ENCODE data around the gene JAK3.
"Not testable (repeated sequence)": the region's sequence is repeated elsewhere in the genome, so short reads cannot be mapped to it uniquely, and the experiment has no call there.

The JAK3 gene

GRCh38 chr19:17887221-17887620 is 39.4 kb upstream of the JAK3 start:
- H3K4me1 ChIP-seq (ENCODE audit: control insufficient read depth in 2 of 2, insufficient read depth in 1 of 2, low read depth in 1 of 2, low read length in 2 of 2); H2AFZ ChIP-seq (ENCODE audit: low read length); H3K36me3 ChIP-seq (replicated peaks in 1 of 2; ENCODE audit: control insufficient read depth in 2 of 2, insufficient read depth in 2 of 2, low read length in 2 of 2); DNase-seq (ENCODE audit: low spot score); H2BK120ac ChIP-seq (ENCODE audit: low read depth, low read length); H3K27me3 ChIP-seq (ENCODE audit: control insufficient read depth in 3 of 3, insufficient read depth in 3 of 3, low read depth in 1 of 3, low read length in 3 of 3); H3K4me2 ChIP-seq (ENCODE audit: insufficient read depth, low read length, poor library complexity, severe bottlenecking); H3K14ac ChIP-seq (ENCODE audit: low read length); H3K4ac ChIP-seq (ENCODE audit: low read length); H4K91ac ChIP-seq (ENCODE audit: low read depth, low read length, poor library complexity); H2BK15ac ChIP-seq (ENCODE audit: low read length); H3K4me3 ChIP-seq (ENCODE audit: low read length in 2 of 2); H2BK5ac ChIP-seq (ENCODE audit: low read length); H3K18ac ChIP-seq (ENCODE audit: low read length); H2BK12ac ChIP-seq (ENCODE audit: low read length); H3K9ac ChIP-seq (ENCODE audit: low read depth, low read length, poor library complexity); H4K8ac ChIP-seq (ENCODE audit: low read depth, low read length); H3K79me1 ChIP-seq (ENCODE audit: low read depth, low read length); H2AK5ac ChIP-seq (ENCODE audit: low read depth, low read length); H3K27ac ChIP-seq (replicated peaks; ENCODE audit: low read length); H3K23ac ChIP-seq (ENCODE audit: low read depth, low read length, poor library complexity); H3K9me3 ChIP-seq (replicated peaks in 1 of 2; ENCODE audit: control insufficient read depth in 2 of 2, insufficient read depth in 1 of 2, low read depth in 1 of 2, low read length in 2 of 2): not testable (repeated sequence)
- WGBS, 2 donors (ENCODE audit: extremely low coverage in 2 of 2, insufficient read length in 2 of 2, insufficient replicate concordance in 1 of 2) = no CpG with 5 or more reads among the region's 4 CpGs

DNA sequence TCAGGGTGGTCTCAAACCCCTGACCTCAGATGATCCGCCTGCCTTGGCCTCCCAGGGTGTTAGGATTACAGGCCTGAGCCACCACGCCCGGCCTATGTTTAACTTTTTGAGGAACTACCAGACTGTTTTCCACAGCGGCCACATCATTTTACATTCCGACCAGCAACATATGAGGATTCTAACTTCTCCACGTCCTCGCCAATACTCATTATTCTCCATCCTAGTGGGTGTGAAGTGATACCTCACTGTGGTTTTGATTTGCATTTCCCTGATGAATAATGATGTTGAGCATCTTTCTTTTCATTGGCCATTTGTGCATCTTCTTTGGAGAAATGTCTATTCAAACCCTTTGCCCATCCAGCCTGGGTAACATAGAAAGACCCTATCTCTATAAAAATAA is 38.7 kb upstream of the JAK3 start:
- Histone ChIP-seq H2AK5ac (ENCODE audit: low read depth, low read length) (no peak overlapping the region), H3K79me1 (ENCODE audit: low read depth, low read length) (peaks cover 2% of the 10 kb centered on the region), H3K9me3 (replicated peaks in 1 of 2; ENCODE audit: control insufficient read depth in 2 of 2, insufficient read depth in 1 of 2, low read depth in 1 of 2, low read length in 2 of 2) (no peaks in the 10 kb centered on the region), H2BK5ac (ENCODE audit: low read length) (no peak overlapping the region), H3K18ac (ENCODE audit: low read length) (no peak overlapping the region), H2BK15ac (ENCODE audit: low read length) (no peak overlapping the region), H2AFZ (ENCODE audit: low read length) (no peak overlapping the region), H3K23ac (ENCODE audit: low read depth, low read length, poor library complexity) (no peak overlapping the region), H4K91ac (ENCODE audit: low read depth, low read length, poor library complexity) (no peak overlapping the region), H4K8ac (ENCODE audit: low read depth, low read length) (no peak overlapping the region), H3K14ac (ENCODE audit: low read length) (no peak overlapping the region), H3K4me1 (ENCODE audit: control insufficient read depth in 2 of 2, insufficient read depth in 1 of 2, low read depth in 1 of 2, low read length in 2 of 2) (no peaks in the 10 kb centered on the region), H3K36me3 (replicated peaks in 1 of 2; ENCODE audit: control insufficient read depth in 2 of 2, insufficient read depth in 2 of 2, low read length in 2 of 2) (no peaks in the 10 kb centered on the region), H3K4me2 (ENCODE audit: insufficient read depth, low read length, poor library complexity, severe bottlenecking) (no peak overlapping the region), H2BK120ac (ENCODE audit: low read depth, low read length) (no peak overlapping the region), H3K27me3 (ENCODE audit: control insufficient read depth in 3 of 3, insufficient read depth in 3 of 3, low read depth in 1 of 3, low read length in 3 of 3) (no peaks in the 10 kb centered on the region), H3K4me3 (ENCODE audit: low read length in 2 of 2) (no peak overlapping the region), H3K4ac (ENCODE audit: low read length) (no peak overlapping the region), H2BK12ac (ENCODE audit: low read length) (no peak overlapping the region), H3K27ac (replicated peaks; ENCODE audit: low read length) (no peak overlapping the region), H3K9ac (ENCODE audit: low read depth, low read length, poor library complexity) (no peak overlapping the region)
- DNase-seq (ENCODE audit: low spot score) = no peak
- WGBS, 2 donors (ENCODE audit: extremely low coverage in 2 of 2, insufficient read length in 2 of 2, insufficient replicate concordance in 1 of 2) = no CpG with 5 or more reads among the region's 7 CpGs

- H3K23ac ChIP-seq (ENCODE audit: low read depth, low read length, poor library complexity) = no peak overlapping the region
- no peak overlapping the region for H2AK5ac ChIP-seq (ENCODE audit: low read depth, low read length)
- no peak overlapping the region for H3K4me3 ChIP-seq (ENCODE audit: low read length in 2 of 2)
- H3K4ac ChIP-seq (ENCODE audit: low read length) = no peak overlapping the region
- H2AFZ ChIP-seq (ENCODE audit: low read length) = no peak overlapping the region
- WGBS, 2 donors (ENCODE audit: extremely low coverage in 2 of 2, insufficient read length in 2 of 2, insufficient replicate concordance in 1 of 2) = no CpG with 5 or more reads among the region's 33 CpGs
- H3K4me1 ChIP-seq (ENCODE audit: control insufficient read depth in 2 of 2, insufficient read depth in 1 of 2, low read depth in 1 of 2, low read length in 2 of 2) = no peaks in the 10 kb centered on the region
- no peaks in the 10 kb centered on the region for H3K27me3 ChIP-seq (ENCODE audit: control insufficient read depth in 3 of 3, insufficient read depth in 3 of 3, low read depth in 1 of 3, low read length in 3 of 3)
- no peak overlapping the region for H2BK120ac ChIP-seq (ENCODE audit: low read depth, low read length)
- H3K18ac ChIP-seq (ENCODE audit: low read length) = peak overlapping the region; percentile 48
- H2BK12ac ChIP-seq (ENCODE audit: low read length) = no peak overlapping the region
- H3K14ac ChIP-seq (ENCODE audit: low read length) = peak overlapping the region; percentile 14
- H2BK5ac ChIP-seq (ENCODE audit: low read length) = no peak overlapping the region
- H3K9ac ChIP-seq (ENCODE audit: low read depth, low read length, poor library complexity) = no peak overlapping the region
- H3K9me3 ChIP-seq (replicated peaks in 1 of 2; ENCODE audit: control insufficient read depth in 2 of 2, insufficient read depth in 1 of 2, low read depth in 1 of 2, low read length in 2 of 2) = no peaks in the 10 kb centered on the region
- H3K79me1 ChIP-seq (ENCODE audit: low read depth, low read length) = no peaks in the 10 kb centered on the region
- H3K36me3 ChIP-seq (replicated peaks in 1 of 2; ENCODE audit: control insufficient read depth in 2 of 2, insufficient read depth in 2 of 2, low read length in 2 of 2) = no peaks in the 10 kb centered on the region
- H4K91ac ChIP-seq (ENCODE audit: low read depth, low read length, poor library complexity) = no peak overlapping the region
- H3K4me2 ChIP-seq (ENCODE audit: insufficient read depth, low read length, poor library complexity, severe bottlenecking) = no peak overlapping the region
- H2BK15ac ChIP-seq (ENCODE audit: low read length) = no peak overlapping the region
- no peak for DNase-seq (ENCODE audit: low spot score)
- H4K8ac ChIP-seq (ENCODE audit: low read depth, low read length) = no peak overlapping the region
- no peak overlapping the region for H3K27ac ChIP-seq (replicated peaks; ENCODE audit: low read length)
Observed at GRCh38 chr19:17883627-17884410, 36.0 kb upstream of the JAK3 start.

- H3K36me3 ChIP-seq (replicated peaks in 1 of 2; ENCODE audit: control insufficient read depth in 2 of 2, insufficient read depth in 2 of 2, low read length in 2 of 2) = no peaks in the 10 kb centered on the region
- H2BK12ac ChIP-seq (ENCODE audit: low read length) = no peak overlapping the region
- H2BK120ac ChIP-seq (ENCODE audit: low read depth, low read length) = no peak overlapping the region
- H3K9ac ChIP-seq (ENCODE audit: low read depth, low read length, poor library complexity) = no peak overlapping the region
- H4K8ac ChIP-seq (ENCODE audit: low read depth, low read length) = no peak overlapping the region
- H2BK15ac ChIP-seq (ENCODE audit: low read length) = no peak overlapping the region
- H3K4ac ChIP-seq (ENCODE audit: low read length) = no peak overlapping the region
- H3K4me2 ChIP-seq (ENCODE audit: insufficient read depth, low read length, poor library complexity, severe bottlenecking) = no peak overlapping the region
- no peak overlapping the region for H2BK5ac ChIP-seq (ENCODE audit: low read length)
- no peak overlapping the region for H3K14ac ChIP-seq (ENCODE audit: low read length)
- H2AK5ac ChIP-seq (ENCODE audit: low read depth, low read length) = peak overlapping the region; percentile 68
- no peaks in the 10 kb centered on the region for H3K4me1 ChIP-seq (ENCODE audit: control insufficient read depth in 2 of 2, insufficient read depth in 1 of 2, low read depth in 1 of 2, low read length in 2 of 2)
- H4K91ac ChIP-seq (ENCODE audit: low read depth, low read length, poor library complexity) = no peak overlapping the region
- no CpG with 5 or more reads among the region's 7 CpGs for WGBS, 2 donors (ENCODE audit: extremely low coverage in 2 of 2, insufficient read length in 2 of 2, insufficient replicate concordance in 1 of 2)
- no peak overlapping the region for H3K4me3 ChIP-seq (ENCODE audit: low read length in 2 of 2)
- H3K9me3 ChIP-seq (replicated peaks in 1 of 2; ENCODE audit: control insufficient read depth in 2 of 2, insufficient read depth in 1 of 2, low read depth in 1 of 2, low read length in 2 of 2) = no peaks in the 10 kb centered on the region
- DNase-seq (ENCODE audit: low spot score) = no peak
- no peak overlapping the region for H3K23ac ChIP-seq (ENCODE audit: low read depth, low read length, poor library complexity)
- no peaks in the 10 kb centered on the region for H3K27me3 ChIP-seq (ENCODE audit: control insufficient read depth in 3 of 3, insufficient read depth in 3 of 3, low read depth in 1 of 3, low read length in 3 of 3)
- H3K79me1 ChIP-seq (ENCODE audit: low read depth, low read length) = no peaks in the 10 kb centered on the region
- no peak overlapping the region for H3K18ac ChIP-seq (ENCODE audit: low read length)
- H2AFZ ChIP-seq (ENCODE audit: low read length) = no peak overlapping the region
- no peak overlapping the region for H3K27ac ChIP-seq (replicated peaks; ENCODE audit: low read length)
Observed at GRCh38 chr19:17881701-17882100, 33.9 kb upstream of the JAK3 start.
